GM12892 (cell line): ENCODE data around the gene WTAP.

ENCODE experiments used
- POLR2A ChIP-seq: IDR thresholded peaks from 2 replicates; pipeline ENCODE4 v1.6.1; 2011; ENCODE audit warnings: low read depth, low read length, control low read depth
- POLR2AphosphoS5 ChIP-seq: IDR thresholded peaks from 2 replicates; pipeline ENCODE4 v1.6.1; 2011; ENCODE audit warnings: low read depth, low read length, control low read depth
- TAF1 ChIP-seq: IDR thresholded peaks from 2 replicates; pipeline ENCODE4 v1.6.1; 2011; ENCODE audit warnings: low read depth, mild to moderate bottlenecking, control low read depth, low read length, borderline replicate concordance

DNA sequence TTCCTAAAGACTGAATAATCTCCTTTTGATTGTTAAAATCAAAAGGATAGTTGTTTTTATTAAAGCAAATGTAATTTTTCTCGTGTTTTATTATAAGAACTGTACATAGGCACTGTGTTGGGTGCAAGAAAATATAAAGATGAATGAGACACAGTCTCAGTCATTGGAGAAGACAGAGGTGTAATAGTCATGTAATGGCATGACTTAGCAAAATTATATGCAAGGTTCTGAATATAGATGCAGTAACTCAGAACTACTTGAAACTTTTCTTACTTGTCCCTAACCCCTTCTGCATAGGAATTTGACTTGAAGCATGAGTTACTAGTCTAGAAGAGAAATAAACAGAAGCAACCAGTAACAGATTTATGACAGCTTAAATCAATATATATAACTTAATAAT lies 14.9 kb downstream of the WTAP start:
- no peak for TF ChIP-seq POLR2A
- TF ChIP-seq TAF1: no peak
- no peak for TF ChIP-seq POLR2AphosphoS5
